HG03558 (cell line): ENCODE results near the gene CTSA.

ENCODE experiments used
- ATAC-seq: cut with Tn5 transposase; IDR thresholded peaks from one replicate; pipeline ENCODE4 v1.9.1; 2021; ENCODE audit warnings: moderate number of reproducible peaks; ENCODE audit not compliant: unreplicated experiment; ENCODE audit errors: extremely low read depth

The CTSA gene

GRCh38 chr20:45934046-45934585 is 43.0 kb downstream of the CTSA start:
- ATAC-seq = no peak

- peak; percentile 57 for ATAC-seq
Measured at GRCh38 chr20:45934586-45935415, 43.7 kb downstream of the CTSA start, which contains the start of gene PCIF1. Gene PCIF1 (plus strand): TSS chr20:45934683. CDS start chr20:45939000, 4,317 bp downstream.

GRCh38 chr20:45935416-45936046 is 44.4 kb downstream of the CTSA start:
- ATAC-seq = no peak

GRCh38 chr20:45937765-45938164 is 46.6 kb downstream of the CTSA start:
- ATAC-seq = no peak

GRCh38 chr20:45938727-45939438 is 47.7 kb downstream of the CTSA start:
- ATAC-seq = no peak

GRCh38 chr20:45940053-45940452 is 48.9 kb downstream of the CTSA start:
- no peak for ATAC-seq

- ATAC-seq = no peak
Measured at GRCh38 chr20:45940469-45940868, 49.3 kb downstream of the CTSA start.

- no peak for ATAC-seq
Measured at GRCh38 chr20:45943613-45944012, 52.5 kb downstream of the CTSA start.

GRCh38 chr20:45944151-45944964 is 53.2 kb downstream of the CTSA start:
- ATAC-seq = no peak

- ATAC-seq = no peak
Measured at GRCh38 chr20:45944965-45945677, 54.0 kb downstream of the CTSA start.

GRCh38 chr20:45945678-45946148 is 54.6 kb downstream of the CTSA start:
- ATAC-seq = no peak

GRCh38 chr20:45946149-45946970 is 55.2 kb downstream of the CTSA start:
- no peak for ATAC-seq

- ATAC-seq = no peak
Measured at GRCh38 chr20:45947110-45947866, 56.2 kb downstream of the CTSA start.

- no peak for ATAC-seq
Measured at GRCh38 chr20:45948261-45948733, 57.2 kb downstream of the CTSA start.
